Astrocyte of the cerebellum (primary cell): ENCODE data around the gene CC2D2A.

Experiments used
- DNase-seq: peaks from one replicate; pipeline ENCODE4 v3.0.0-alpha.2; 2011; ENCODE audit warnings: low read depth
- H3K4me3 ChIP-seq: 2 replicates; pipeline ENCODE4 v1.5.1; 2011; ENCODE audit warnings: mild to moderate bottlenecking, low read depth, low read length, moderate library complexity
- CTCF ChIP-seq: IDR thresholded peaks from 2 replicates; pipeline ENCODE4 v1.5.1; 2012; ENCODE audit warnings: low read length, low read depth, moderate library complexity, mild to moderate bottlenecking; ENCODE audit errors: missing control alignments
- in situ Hi-C: cut with HindIII; loops from 2 replicates; pipeline ENCODE4 v1.10.0; 2017; ENCODE audit warnings: low sequenced_read_pairs

Gene CC2D2A

DNA sequence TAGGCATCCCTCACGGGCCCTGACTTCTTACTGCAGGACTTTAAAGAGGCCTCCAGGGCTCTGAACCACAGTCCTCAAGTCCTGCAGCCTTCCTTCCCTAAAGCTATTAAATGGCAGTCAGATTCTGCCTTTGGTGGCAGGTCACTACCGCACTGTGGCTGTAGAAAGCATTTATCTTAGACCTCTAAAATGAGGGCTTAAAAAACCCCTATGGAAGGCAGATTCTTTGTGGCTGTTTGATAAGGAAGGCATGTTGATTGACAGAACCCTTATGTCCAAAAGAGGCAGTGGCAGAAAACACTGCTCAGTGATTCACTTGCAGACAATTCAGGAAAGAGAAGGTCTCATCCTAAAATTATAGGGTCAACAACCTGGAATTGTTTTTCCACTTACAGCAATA, 106.3 kb downstream of the CC2D2A start:
- in situ Hi-C loops, result no loop called here
- no peak overlapping the region for H3K4me3 ChIP-seq
- no peak for TF ChIP-seq CTCF
- DNase-seq, result no peak

- TF ChIP-seq CTCF, result no peak
- H3K4me3 ChIP-seq, result no peak overlapping the region
- in situ Hi-C loops, result no loop called here
- DNase-seq, result no peak
Measured at GRCh38 chr4:15577508-15577907, 107.8 kb downstream of the CC2D2A start.

DNA sequence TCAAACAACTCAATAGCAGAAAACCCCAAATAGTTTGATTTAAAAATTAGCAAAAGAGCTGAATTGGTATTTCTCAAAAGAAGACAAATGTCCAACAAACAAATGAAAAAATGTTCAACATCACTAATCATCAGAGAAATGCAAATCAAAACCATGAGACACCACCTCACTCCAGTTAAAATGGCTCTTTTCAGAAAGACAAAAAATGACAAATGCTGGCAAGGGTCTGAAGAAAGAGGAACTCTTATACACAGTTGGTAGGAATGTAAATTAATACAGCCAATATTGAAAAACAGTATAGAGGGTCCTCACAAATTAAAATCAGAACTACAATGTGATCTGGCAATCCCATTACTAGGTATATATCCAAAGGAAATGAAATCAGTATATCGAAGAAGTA, 115.1 kb downstream of the CC2D2A start:
- H3K4me3 ChIP-seq, result no peak overlapping the region
- TF ChIP-seq CTCF, result no peak
- no peak for DNase-seq
- in situ Hi-C loops, result no loop called here

DNA sequence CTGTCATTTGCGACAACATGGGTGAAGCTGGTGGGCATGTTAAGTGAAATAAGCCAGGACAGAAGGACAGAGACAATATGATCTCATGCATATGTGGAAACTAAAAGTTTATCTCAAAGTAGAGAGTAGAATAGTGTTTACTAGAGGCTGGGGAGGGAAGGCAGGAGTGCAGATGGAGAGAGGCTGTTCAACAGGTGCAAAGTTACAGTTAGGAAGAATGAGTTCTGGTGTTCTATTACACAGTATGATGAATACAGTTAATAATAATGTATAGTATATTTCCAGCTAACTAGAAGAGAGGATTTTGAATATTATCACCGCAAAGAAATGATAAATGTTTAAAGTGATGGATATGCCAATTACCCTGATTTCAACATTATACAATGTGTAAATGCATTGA, 115.6 kb downstream of the CC2D2A start:
- no peak overlapping the region for H3K4me3 ChIP-seq
- no peak for TF ChIP-seq CTCF
- in situ Hi-C loops, result no loop called here
- DNase-seq, result no peak

GRCh38 chr4:15586066-15586465, 116.4 kb downstream of the CC2D2A start:
- in situ Hi-C loops, result no loop called here
- no peak for TF ChIP-seq CTCF
- no peak for DNase-seq
- H3K4me3 ChIP-seq, result no peak overlapping the region

GRCh38 chr4:15587649-15588048, 118.0 kb downstream of the CC2D2A start:
- in situ Hi-C loops, result no loop called here
- DNase-seq, result no peak
- TF ChIP-seq CTCF, result no peak

GRCh38 chr4:15592799-15593198, 123.1 kb downstream of the CC2D2A start:
- no peak overlapping the region for H3K4me3 ChIP-seq
- in situ Hi-C loops, result no loop called here
- TF ChIP-seq CTCF, result no peak
- DNase-seq, result no peak

More at GRCh38 chr4:15587649-15588048, 118.0 kb downstream of the CC2D2A start:
- H3K4me3 ChIP-seq, result no peak overlapping the region
